HG03064 (cell line): ENCODE data around the gene SLC8A1.

Source experiments
- ATAC-seq: cut with Tn5 transposase; IDR thresholded peaks from one replicate; pipeline ENCODE4 v1.9.1; 2021; ENCODE audit warnings: low read depth; ENCODE audit not compliant: unreplicated experiment

Gene SLC8A1

DNA sequence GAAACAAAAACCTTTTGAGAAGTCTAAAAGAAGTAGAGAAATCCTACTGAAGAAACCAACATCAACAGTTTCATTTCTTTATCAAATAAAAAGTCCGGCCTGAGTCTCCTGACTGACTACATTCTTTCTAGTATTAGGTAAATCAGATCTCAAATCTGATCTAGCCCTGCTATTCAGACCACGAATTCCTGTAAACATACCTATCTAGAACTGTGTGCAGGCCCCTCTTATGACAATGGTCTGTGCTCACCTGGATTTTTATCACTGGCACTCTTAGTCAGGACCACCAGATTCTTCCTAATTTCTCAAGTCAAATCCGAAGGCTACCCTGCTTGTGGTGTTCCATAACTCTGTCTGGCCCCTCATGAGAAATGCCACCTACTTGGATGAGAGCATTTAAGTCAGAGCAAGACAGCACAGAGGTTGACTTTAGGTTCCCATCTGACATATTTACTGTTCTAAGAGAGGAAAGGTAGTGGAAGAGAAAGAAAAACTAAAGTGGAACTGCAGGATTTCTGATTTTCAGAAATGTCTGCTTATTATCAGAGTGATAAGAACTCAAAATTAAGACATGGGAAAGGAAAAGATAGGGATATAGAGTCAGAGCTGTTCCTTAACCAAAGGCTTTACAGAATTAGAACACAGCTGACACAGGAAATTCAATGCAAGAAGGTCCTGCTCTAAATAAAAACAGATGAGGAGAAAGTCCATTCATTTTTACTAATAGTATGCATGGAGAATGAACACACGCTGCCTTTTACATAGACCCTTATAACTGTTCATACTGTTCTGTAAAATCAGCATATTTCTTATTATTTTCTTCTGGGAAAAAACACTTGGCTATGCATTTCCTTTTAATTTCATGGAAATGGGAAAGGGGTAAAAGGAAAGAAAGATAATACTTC lies 56.5 kb downstream of the SLC8A1 start:
- no peak for ATAC-seq

- no peak for ATAC-seq
These were observed 57.3 kb downstream of the SLC8A1 start for GRCh38 chr2:40394597-40394996.

DNA sequence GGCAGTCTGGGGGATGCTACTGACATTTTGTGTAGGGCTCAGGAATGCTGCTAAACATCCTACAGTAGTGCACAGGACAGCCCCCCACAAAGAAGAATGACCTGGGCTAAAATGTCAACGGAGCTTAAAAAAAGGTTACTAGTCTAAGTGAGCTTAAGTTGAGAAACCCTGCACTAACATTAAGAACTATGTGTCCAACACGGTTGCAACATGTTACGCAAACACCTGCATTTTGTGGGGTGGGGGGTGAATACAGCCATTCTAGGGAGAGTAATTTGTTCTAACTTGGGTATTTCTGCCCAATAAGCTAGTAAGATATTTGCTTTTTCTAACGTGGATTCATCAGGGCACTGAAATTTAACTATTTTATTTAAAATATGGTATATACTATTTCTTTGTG lies 57.9 kb downstream of the SLC8A1 start:
- no peak for ATAC-seq

DNA sequence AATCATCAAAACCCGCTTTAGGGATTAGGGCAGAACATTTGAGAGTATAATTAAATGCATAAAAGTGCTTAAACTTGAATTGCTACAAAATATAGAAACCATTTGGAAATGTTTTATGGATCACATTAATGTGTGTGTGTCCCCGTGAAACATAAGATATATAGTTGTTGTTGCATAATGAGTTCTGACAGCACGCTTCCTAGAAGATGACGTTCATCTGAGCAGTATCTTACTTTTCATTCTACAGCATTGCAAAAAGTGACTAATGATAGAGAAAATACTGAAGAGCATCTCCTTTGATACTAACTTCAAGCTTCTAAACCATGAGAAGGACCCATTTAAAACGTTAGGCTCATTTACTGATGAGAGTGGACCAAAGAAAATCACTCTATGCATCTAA lies 63.7 kb downstream of the SLC8A1 start:
- ATAC-seq = no peak

DNA sequence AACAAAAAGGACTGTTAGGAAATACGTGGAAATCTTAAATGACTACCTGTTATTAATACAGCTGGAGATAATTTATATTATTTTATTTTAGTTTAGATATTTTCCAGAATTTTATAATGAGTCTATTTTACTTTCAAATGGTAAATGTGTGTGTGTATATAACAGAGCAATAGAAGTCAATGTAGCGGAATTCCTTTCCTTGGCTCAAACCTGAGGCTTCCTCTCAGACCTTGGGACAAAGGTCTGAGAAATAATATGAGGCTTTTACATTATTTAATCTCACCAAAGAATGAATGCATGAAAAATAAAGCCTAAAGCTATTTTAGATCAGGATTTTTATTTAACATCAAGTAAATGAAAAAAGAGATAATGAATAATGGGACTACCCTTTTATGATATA lies 65.7 kb downstream of the SLC8A1 start:
- no peak for ATAC-seq

DNA sequence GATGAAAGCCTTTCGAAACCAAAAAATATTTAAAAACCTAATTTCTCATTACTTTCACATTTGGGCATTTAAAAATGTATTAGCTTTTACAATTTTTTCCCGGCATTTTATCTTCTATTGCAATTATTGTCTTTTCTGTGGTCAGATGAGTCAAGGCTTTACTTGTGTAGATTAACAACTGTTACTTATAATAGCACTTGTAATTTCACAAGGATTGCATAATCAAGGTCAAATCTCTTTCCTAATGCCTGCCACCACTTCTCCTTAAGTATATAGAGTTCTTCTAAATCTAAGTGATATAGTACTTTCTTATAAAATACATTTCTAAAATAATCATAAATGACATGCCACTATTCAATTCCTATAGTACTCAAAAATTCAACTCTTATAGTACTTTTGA lies 67.2 kb downstream of the SLC8A1 start:
- no peak for ATAC-seq

GRCh38 chr2:40384233-40384632 lies 67.7 kb downstream of the SLC8A1 start:
- no peak for ATAC-seq

DNA sequence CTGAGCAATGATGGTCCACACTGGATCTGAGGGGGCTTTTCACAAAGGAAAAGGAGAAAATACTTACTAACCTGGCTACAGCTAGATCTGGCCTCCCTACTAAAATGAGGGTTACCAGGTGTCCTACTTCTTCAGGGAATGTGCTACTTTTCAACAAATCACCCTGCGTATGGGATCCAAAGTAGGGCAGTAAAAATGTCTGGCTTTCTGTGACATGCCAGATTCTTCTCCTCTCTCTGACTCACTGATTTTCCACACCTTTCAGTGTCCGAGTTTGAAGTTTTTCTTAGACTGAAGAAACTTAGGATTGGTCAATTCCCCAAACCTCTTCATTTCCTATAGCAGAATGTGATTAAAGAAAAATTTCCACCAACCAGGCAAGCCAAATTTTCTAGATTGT lies 71.2 kb downstream of the SLC8A1 start:
- no peak for ATAC-seq

GRCh38 chr2:40380041-40380440 lies 71.8 kb downstream of the SLC8A1 start:
- no peak for ATAC-seq

GRCh38 chr2:40374543-40375240 lies 77.2 kb downstream of the SLC8A1 start:
- no peak for ATAC-seq

GRCh38 chr2:40373111-40373510 lies 78.8 kb downstream of the SLC8A1 start:
- ATAC-seq = no peak

- ATAC-seq = no peak
These were observed 79.5 kb downstream of the SLC8A1 start for GRCh38 chr2:40372283-40372985.

DNA sequence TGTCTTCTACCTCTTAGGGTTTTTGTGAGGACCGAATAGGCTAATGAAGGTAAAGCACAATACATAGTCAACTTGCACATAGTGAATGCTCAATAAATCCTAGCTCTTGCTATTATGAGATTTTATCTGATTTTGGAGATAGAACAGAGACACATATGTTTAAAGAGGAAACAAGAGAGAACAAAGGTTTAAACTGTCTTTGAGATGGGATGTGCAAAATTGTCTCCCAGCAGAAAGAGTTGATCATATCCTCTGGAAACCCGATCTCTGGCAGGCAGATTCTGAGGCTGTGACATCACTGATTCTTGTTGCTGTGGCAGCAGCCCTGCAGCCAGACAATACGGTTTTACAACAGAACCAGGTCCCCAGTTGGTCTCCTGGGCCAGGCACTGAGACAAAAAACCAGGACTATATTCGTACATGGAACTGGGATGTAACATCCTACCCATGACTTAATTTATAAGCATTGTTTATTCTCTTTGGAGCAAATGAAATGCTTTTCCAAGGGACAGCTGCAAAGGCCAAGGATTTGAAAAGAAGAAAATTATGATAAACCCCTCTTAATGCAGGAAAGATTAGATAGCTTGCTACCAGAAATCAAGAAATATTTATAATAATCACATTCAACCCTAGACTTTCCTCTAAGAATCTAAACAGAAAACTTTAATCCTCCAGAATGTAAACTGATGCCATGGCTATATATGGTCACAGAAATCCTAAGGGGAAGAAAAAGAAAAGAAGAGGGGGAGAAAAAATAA lies 80.2 kb downstream of the SLC8A1 start:
- ATAC-seq = no peak

DNA sequence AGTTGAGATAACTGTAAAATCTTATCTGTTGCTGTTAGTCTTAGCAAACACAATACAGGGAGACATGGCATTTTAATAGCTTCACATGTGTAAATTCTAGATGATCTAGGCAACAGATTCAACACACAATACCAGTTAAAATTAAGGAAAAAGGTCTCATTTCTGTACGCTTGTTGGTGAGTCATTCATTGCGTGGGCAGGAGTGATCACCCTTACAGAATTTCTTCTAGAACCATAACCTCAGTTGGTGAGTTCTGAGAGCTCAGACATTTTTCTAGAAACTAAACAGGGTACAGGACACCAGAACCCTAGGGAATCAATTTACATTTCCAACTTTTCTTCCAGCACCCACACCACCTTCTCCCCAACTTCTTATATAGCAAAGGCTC lies 81.9 kb downstream of the SLC8A1 start:
- no peak for ATAC-seq

DNA sequence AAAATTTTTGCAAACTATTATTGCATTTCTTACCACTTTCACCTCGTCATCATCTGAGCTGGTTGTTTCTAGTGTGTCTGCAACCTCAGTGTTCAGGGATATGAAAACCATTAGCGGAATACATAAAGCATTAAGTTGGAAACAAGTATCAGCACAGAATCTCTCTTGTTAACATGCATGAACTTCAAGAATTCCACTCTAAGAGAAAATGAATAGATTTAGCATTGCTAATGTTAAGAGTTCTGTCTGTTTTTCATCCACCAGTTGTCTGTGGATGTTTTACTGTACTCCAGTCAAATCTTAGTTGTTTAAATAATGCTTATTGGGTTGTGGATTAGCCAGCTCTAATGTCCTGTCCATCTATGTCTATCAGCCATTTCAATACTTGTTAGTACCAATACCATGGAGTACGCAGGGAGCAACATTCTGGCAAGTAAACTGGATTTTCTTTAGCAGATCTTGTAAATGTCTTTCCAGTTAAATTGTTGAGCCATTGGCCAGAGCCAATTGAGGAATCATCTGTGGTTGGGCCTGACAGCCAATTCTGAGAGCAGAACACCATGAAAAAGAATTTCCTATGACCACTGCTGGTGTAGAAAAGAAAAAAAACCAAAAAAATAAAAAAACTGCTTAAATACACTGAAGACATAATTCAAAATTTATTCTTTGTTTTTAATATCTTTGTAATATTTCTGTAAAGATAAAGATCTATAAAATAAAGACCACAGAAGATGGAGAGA lies 82.5 kb downstream of the SLC8A1 start:
- no peak for ATAC-seq

- no peak for ATAC-seq
These were observed 84.2 kb downstream of the SLC8A1 start for GRCh38 chr2:40367652-40368051.

- ATAC-seq = no peak
These were observed 84.9 kb downstream of the SLC8A1 start for GRCh38 chr2:40367032-40367431.

- no peak for ATAC-seq
These were observed 87.6 kb downstream of the SLC8A1 start for GRCh38 chr2:40364151-40364874.

GRCh38 chr2:40363631-40364030 lies 88.3 kb downstream of the SLC8A1 start:
- ATAC-seq = no peak
